ENCODE data around the gene AGK. TPM values are rescaled to one million over a fixed set of nuclear protein-coding genes. Genes with fewer than 3 reads are reported as not detected.

AGK gene
- total RNA-seq, 2 donors from 2014 or later = 19.6 to 21.1 TPM

DNA sequence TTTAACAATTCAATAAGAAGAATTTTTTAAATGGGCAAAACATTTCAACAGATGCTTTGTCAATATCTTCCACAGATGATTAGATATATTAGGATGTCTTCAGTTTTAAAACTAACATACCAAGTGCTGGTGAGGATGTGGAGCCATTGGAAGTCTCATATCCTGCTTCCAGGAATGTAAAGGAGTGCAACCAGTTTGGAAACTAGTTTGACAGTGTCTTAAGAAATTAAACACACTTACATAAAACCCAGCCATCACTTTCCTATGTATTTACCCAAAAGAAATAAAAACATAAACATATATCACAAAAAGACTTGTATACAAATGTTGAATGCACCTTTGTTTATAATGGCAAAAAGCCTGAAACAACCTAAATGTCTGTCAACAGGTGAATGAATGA, 13.3 kb upstream of the AGK start:
- Histone ChIP-seq H3K4me3 (no peak overlapping the region), H3K36me3 (no peaks in the 10 kb centered on the region), H3K27ac (no peak overlapping the region), H3K9me3 (no peaks in the 10 kb centered on the region), H3K9ac (ENCODE audit: low read depth in 2 of 2, low read length in 2 of 2) (no peak overlapping the region), H3K4me1 (no peaks in the 10 kb centered on the region), H3K27me3 (no peaks in the 10 kb centered on the region)
- no peak for DNase-seq
- intact Hi-C loops (cut with DNase I) = loop anchor here (10.0 kb wide), 1 partner anchor 733 kb away; no protein-coding TSS in a partner anchor
- TF ChIP-seq, protein P1, sequence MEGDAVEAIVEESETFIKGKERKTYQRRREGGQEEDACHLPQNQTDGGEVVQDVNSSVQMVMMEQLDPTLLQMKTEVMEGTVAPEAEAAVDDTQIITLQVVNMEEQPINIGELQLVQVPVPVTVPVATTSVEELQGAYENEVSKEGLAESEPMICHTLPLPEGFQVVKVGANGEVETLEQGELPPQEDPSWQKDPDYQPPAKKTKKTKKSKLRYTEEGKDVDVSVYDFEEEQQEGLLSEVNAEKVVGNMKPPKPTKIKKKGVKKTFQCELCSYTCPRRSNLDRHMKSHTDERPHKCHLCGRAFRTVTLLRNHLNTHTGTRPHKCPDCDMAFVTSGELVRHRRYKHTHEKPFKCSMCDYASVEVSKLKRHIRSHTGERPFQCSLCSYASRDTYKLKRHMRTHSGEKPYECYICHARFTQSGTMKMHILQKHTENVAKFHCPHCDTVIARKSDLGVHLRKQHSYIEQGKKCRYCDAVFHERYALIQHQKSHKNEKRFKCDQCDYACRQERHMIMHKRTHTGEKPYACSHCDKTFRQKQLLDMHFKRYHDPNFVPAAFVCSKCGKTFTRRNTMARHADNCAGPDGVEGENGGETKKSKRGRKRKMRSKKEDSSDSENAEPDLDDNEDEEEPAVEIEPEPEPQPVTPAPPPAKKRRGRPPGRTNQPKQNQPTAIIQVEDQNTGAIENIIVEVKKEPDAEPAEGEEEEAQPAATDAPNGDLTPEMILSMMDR (IDR thresholded peaks at IDR 0.05) = no peak

DNA sequence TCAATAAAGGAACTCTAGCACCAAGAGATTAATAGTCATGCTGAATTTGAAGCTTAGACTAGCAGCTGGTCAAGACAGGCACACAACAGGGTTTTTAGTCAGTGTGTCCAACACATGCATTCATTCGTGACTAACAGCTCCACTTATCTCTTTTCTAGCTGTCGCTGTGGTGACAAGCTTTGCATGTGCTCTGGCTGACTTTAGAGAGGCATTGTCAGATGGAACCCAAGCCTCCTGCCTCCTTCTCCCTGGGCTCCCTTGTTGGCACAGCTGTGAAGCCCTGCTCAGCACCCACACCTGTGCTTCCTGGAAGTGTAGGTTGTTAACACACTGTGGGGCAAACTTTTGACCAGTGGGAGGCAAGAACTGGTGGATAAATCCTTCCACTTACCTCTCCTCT, 9.8 kb upstream of the AGK start:
- H3K9ac ChIP-seq (ENCODE audit: low read depth in 2 of 2, low read length in 2 of 2) = no peak overlapping the region
- H3K27me3 ChIP-seq = no peaks in the 10 kb centered on the region
- intact Hi-C loops (cut with DNase I) = no loop called here
- TF ChIP-seq, protein P1 (IDR thresholded peaks at IDR 0.05) = no peak
- H3K27ac ChIP-seq = no peak overlapping the region
- no peak for DNase-seq
- H3K4me3 ChIP-seq = no peak overlapping the region
- H3K36me3 ChIP-seq = no peaks in the 10 kb centered on the region
- H3K9me3 ChIP-seq = no peaks in the 10 kb centered on the region
- no peaks in the 10 kb centered on the region for H3K4me1 ChIP-seq

DNA sequence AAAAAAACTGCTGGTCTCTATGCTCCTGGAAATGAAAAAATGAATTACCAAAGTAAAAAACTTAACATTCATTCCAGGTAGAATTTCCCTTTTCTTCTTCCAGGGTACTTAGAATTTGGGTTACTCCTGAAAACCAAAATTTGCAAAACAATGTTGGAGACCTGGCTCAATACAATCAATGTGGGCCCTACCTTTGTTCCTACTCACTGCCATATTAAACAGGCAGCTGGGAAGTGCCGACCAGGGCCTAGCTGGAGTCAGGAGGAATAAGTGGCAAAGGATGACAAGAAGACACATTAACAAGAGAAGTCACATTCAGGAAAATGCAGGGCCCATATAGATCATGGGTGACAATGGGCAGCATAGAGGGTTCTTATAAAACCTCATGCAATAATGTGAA, 6.4 kb upstream of the AGK start:
- H3K4me3 ChIP-seq = no peak overlapping the region
- H3K27me3 ChIP-seq = no peaks in the 10 kb centered on the region
- intact Hi-C loops (cut with DNase I) = no loop called here
- H3K9ac ChIP-seq (ENCODE audit: low read depth in 2 of 2, low read length in 2 of 2) = no peak overlapping the region
- TF ChIP-seq, protein P1 (IDR thresholded peaks at IDR 0.05) = no peak
- DNase-seq = no peak
- H3K9me3 ChIP-seq = no peaks in the 10 kb centered on the region
- H3K4me1 ChIP-seq = no peaks in the 10 kb centered on the region
- no peaks in the 10 kb centered on the region for H3K36me3 ChIP-seq
- H3K27ac ChIP-seq = no peak overlapping the region

DNA sequence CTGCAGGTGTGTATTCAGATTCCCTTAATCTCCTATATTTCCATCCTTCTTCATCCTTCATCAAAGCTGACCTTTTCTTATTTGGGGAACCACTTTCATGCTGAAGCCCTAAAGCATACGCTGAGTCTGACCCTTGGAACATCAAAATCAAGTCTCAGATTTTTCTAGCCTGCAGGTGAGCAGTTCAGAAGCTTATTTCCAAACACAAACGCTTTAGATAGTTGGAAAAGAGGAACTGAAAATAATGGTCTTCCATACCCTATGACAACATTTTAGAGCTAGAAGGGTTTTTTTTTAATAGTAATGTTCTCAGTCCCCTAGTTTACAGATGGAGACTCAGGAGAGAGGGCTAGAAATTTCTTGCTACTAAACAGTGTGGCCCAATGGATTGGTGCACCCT, 1.6 kb upstream of the AGK start:
- intact Hi-C loops (cut with DNase I) = no loop called here
- TF ChIP-seq, protein P1 (IDR thresholded peaks at IDR 0.05) = no peak
- Histone ChIP-seq H3K27me3 (no peaks in the 10 kb centered on the region), H3K27ac (no peak overlapping the region), H3K4me1 (peaks cover 8% of the 10 kb centered on the region), H3K4me3 (no peak overlapping the region), H3K9me3 (no peaks in the 10 kb centered on the region), H3K9ac (ENCODE audit: low read depth in 2 of 2, low read length in 2 of 2) (no peak overlapping the region), H3K36me3 (no peaks in the 10 kb centered on the region)
- no peak for DNase-seq

DNA sequence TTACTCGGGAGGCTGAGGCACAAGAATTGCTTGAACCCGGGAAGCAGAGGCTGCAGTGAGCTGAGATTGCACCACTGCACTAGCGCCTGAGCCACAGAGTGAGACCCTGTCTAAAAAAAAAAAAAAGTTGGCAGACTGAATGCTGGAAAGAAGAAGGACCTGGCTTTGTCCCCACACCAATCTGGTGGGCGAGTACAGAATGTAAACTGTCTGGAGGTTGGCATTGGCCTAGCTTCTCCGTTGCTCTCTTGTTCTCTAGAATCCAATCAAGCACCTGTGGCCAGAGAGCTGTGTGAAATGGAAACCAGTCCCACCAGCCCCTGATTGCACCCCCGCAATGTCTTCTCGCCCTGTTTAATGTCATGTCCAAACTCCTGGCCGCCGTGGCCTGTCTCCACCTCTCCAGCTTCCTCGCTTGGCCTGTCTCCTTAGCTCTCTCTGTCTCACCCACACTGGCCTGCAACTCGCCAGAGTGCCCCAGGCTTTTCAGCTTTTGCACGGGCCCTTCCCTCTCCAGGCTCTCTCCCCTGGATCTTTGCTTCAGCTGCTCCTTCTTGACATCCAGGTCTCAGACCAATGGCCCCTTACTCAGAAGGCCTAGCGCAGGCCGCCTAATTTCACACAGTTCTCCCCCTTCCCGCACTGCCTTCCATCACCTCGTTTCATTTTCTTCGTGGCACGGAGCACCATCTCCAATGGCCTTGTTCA, 670 bp upstream of the AGK start:
- Histone ChIP-seq H3K9ac (ENCODE audit: low read depth in 2 of 2, low read length in 2 of 2) (peak overlapping the region; percentile 58 to 92), H3K27me3 (no peaks in the 10 kb centered on the region), H3K4me3 (peak overlapping the region; percentile 92), H3K27ac (no peak overlapping the region), H3K4me1 (peaks cover 8% of the 10 kb centered on the region), H3K9me3 (no peaks in the 10 kb centered on the region), H3K36me3 (no peaks in the 10 kb centered on the region)
- DNase-seq = peak; percentile 19
- intact Hi-C loops (cut with DNase I) = no loop called here
- TF ChIP-seq, protein P1 (IDR thresholded peaks at IDR 0.05) = no peak

Data from colonic mucosa (tissue), 4 donors.